NCI-H2227 treated with DMSO at 0.1 percent for 48 hours (cell line): Measurements from ENCODE around the gene ITIH1.
"Not testable (repeated sequence)": the region's sequence is repeated elsewhere in the genome, so short reads cannot be mapped to it uniquely, and the experiment has no call there.

ENCODE experiments used
- DNase-seq: peaks from one replicate; lab custom pipeline; 2025; lab: John Stamatoyannopoulos, UW

ITIH1 gene

DNA sequence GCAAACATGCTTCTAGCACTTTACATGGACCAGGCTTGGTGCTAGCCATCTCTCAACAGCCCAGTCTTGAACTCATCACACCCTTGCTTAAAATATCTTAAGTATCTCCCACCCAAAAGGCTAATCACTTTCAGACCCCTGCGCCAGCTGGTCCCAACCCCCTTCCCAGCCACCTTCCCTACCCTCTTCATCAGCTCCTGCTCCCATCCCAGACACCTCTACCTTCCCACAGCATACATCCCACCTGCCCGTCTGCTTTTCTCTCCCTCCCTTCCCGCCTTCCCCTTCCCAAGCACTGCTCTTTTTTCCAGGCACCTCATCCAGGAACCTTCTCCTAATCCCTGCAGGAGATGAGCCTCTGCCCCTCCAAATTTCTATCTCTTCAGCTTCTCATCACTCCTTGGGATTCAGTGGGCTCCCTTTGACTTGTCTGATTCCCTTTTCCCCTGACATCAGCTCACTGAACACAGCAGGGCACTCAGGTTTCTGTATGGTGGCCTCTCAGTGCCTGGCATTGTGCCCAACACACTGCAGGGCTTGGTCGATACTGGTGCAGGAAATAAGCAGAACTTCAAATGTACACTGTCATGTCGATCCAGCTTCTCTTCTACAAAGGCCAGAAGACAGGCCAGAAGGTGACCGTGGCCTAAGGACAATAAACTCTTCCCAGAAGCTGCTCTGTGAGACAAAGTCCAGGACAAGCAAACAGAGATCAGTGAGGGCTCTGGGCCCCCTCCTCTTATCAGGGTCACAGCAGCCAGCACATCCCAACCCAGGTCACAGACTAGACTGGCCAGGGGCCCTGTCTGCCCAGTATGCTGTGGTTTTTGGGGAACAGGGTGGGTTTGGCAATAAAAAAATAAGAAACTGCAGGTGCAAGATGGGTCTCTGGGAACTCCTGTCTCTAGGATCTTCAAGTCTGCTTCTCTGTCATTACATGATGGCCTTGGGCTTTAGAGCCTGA is 2.2 kb upstream of the ITIH1 start:
- DNase-seq = no peak

DNA sequence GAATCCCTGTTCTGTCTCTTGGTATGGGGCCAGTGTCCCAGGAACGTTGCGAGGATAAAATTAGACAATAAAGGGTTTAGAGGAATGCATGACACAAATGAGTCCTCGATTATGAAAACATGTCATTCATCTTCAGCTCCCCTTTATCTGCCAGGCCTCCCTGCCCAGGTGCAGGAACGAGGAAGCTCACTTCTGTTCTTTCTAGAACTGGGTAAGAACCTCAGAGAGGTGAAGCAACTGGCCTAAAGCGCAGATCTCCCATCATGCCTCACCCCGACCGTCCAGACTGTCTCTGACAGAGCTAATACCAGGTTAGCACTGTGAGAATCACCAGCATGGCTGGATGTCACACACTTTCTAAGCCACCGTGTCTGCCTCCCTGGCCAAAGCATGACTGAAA is 1.5 kb upstream of the ITIH1 start:
- no peak for DNase-seq

DNA sequence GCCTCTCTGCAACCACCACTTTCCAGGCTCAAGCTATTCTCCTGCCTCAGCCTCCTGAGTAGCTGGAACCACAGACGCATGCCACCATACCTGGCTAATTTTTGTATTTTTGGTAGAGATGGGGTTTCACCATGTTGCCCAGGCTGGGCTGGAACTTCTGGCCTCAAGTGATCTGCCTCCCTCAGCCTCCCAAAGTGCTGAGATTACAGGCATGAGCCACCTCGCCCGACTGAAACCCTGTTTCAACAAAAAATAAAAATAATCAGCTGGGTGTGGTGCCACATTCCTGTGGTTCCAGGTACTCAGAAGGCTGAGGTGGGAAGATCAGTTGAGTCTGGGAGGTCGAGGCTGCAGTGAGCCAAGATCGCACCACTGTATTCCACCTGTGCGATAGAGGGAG is 913 bp upstream of the ITIH1 start:
- not testable (repeated sequence) for DNase-seq

DNA sequence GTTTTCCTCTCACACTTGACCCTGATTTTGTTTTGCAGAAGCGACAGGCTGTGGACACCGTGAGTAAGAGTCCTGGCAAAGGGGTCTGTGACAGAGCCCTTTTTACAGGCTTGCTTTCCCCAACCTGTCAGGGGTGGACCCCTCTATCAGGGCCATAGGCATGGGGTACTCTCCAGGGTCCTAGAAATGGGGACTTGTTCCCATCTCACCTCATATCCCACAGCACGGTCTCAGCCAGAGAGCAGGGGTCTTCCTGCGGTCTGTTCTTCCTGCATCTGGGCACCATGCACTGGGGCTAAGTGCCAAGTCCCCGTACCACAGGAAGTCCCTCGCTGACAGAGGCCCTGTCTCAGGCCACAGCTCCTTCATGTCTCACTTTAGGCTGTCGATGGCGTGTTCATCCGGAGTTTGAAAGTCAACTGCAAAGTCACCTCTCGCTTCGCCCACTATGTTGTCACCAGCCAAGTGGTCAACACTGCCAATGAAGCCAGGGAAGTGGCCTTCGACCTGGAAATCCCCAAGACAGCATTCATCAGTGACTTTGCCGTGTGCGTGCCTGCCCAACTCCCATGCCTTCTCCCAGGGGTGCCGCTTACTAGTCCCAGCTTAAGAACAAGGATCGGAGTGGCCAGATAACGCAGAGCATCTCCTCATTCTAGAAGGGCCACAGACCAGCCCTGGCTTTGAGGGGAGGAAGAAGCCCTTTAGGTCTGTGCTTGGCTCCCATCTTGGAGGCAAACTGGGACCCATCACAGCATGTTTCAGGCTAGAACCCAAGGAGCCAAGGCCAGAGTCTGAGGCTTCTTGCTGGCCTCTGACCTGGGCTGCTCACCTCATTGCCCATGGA is 783 bp downstream of the ITIH1 start:
- no peak for DNase-seq

DNA sequence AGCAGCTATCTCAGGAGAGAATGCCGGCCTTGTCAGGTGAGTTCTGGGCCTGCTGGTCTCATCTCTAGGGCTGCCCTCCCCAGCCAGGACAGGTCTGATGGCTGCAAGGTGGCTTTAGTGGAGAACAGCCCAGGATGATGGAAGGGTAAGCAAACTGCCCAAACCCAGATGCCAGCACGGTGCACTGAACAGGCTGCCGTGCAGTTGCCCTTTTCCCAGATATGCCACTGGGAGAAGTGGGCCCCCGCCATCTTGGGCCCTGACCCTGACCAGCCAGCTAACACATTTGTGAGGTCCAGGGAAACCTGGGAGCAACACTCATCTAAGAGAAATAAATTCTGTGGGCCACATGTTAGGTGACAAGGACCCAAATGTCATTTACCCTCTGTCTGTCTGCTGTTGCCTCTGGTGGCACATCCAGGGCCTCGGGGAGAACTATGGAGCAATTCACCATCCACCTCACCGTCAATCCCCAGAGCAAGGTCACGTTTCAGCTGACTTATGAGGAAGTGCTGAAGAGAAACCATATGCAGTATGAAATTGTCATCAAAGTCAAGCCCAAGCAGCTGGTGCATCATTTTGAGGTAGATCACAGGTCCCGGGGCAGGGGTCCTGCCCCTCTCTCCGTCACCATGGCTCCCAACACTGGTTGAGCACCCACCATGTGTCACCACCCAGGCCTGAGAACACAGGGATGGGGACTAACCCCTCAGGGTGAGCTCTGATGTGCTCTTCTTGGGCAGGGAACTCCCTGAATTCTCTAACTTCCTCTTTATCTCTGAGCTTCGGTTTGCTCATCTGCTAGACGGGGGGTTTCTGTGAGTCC is 1.8 kb downstream of the ITIH1 start:
- no peak for DNase-seq

DNA sequence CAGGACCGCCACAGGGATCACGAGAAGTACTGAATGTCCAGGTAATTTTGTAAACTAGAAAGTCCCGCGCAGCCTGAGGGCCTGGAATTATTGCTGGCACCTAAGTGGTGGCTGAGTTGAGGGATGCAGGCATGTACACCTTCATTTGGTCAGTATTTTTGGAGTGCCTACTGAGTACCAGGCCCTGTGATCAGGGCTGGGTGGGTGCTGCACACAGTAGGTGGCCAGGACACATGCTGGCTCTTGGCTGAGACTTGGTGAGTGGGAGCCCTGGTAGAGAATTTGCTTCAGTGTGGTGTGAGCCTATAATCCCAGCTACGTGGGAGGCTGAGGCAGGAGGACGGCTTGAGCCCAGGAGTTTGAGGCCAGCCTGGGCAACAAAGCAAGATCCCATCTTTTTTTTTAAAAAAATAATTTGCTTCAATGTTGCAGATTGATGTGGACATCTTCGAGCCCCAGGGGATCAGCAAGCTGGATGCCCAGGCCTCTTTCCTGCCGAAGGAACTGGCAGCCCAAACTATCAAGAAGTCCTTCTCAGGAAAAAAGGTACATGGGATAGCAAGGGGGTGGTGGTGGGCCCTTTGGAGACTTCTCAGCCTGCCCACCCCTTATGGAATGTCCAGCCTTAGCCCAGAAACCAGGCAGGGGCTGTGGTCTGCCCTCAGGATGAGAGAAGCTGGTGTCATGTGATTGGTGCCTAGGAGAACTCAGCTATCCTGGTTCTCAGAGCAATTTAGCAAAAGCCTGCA is 2.6 kb downstream of the ITIH1 start:
- DNase-seq = no peak

DNA sequence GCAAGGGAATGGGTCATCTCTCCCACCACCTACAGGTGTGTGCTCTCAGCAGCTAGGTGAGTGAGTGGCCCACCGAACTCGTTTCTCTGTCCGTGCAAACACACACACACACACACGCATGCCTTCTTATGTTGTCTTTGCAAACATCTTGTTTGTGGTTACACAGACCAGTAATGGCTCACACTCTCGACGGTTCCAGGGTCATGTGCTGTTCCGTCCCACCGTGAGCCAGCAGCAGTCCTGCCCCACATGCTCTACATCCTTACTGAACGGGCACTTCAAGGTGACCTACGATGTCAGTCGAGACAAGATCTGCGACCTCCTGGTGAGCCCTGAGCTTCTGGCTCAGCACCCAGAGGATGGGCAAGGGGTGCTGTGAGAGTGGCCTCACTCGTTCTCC is 4.3 kb downstream of the ITIH1 start:
- no peak for DNase-seq

DNA sequence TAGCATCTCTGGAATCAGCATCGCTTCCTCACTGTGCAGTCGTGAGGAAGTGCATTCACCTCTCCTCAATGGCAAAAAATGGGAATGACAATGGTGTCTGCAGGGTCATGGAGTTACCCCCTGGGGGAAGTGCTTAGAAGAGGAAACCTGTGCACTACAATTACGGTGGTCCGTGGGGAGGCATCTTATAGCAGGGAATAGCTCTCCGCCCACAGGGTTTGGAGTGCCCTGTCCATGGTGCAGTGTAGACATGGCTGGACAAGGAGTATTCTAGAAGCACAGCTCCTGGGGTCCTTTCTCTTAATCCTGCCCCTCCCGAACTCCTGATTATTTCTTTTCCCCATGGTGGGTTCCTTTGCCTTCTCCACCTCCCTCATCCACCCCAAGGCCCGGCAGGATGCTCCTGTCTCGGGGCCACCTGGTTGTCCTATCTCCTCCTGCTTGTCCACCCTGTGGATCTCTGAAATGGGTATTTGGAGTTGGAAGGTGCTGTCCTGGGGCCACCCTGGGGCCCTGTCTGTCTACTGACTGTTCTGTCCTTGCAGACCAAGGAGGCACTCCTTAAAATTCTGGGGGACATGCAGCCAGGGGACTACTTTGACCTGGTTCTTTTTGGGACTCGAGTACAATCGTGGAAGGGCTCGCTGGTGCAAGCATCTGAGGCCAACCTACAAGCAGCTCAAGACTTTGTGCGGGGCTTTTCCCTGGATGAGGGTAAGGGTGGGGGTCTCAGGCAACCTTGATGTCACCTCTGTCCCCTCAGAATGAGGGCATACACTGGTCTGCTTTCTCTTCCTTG is 5.2 kb downstream of the ITIH1 start:
- no peak for DNase-seq

DNA sequence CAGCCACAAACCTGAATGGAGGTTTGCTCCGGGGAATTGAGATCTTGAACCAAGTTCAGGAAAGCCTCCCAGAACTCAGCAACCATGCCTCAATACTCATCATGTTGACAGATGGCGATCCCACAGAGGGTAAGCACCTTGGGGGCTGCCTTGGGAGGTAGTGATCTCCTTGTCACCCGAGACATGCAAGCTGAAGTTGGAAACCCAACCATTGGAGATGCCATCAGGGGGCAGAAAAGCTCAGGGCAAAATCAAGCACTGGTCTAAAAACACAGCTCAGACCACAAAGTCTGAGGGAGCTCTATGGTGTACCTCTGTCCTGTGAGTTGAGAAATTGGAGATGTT is 5.8 kb downstream of the ITIH1 start:
- no peak for DNase-seq

DNA sequence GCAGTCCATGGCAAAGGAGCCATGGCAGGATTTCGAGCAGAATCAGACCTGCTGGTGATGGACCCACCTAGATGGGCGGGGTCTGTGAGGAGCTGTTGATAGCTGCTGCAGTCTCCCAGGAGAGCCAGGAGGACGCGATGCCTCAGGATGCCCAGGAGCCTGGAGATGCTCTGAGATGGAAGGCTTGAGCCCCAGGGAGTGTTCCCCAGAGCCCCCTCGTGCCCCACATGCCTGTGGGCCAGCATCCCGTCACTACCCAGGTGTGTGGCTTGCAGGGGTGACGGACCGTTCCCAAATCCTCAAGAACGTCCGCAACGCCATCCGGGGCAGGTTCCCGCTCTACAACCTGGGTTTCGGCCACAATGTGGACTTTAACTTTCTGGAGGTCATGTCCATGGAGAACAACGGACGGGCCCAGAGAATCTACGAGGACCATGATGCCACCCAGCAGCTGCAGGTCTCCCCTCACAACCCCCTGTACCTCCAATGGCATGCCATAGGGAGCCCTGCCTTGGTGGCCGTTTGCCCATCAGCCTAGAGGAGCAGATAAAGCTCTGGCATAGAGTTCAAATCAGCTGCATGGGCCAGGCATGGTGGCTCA is 6.7 kb downstream of the ITIH1 start:
- no peak for DNase-seq

DNA sequence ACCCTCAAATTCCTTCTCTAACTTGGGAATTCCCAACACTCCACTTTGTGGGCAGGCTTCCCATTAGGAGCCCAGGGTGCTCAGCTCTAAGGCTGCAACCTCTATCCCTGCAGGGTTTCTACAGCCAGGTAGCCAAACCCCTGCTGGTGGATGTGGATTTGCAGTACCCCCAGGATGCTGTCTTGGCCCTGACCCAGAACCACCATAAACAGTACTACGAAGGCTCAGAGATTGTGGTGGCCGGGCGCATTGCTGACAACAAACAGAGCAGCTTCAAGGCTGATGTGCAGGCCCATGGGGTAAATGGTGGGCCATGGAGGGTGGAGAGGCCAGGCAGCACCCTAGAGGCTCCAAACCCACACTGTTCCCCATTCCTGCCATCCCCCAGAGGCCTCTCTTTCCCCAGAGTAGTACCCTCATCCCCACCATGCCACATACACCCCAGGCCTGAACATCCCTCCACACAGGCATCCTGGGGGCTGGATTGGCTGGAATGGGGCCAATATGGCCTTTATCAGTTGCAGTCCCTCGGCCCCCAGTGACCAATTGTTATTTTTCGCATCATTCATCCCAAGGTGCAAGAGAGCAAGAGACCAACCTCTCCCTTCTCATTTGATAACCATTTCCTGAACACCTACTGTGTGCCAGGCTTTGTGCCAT is 7.7 kb downstream of the ITIH1 start:
- DNase-seq = no peak

DNA sequence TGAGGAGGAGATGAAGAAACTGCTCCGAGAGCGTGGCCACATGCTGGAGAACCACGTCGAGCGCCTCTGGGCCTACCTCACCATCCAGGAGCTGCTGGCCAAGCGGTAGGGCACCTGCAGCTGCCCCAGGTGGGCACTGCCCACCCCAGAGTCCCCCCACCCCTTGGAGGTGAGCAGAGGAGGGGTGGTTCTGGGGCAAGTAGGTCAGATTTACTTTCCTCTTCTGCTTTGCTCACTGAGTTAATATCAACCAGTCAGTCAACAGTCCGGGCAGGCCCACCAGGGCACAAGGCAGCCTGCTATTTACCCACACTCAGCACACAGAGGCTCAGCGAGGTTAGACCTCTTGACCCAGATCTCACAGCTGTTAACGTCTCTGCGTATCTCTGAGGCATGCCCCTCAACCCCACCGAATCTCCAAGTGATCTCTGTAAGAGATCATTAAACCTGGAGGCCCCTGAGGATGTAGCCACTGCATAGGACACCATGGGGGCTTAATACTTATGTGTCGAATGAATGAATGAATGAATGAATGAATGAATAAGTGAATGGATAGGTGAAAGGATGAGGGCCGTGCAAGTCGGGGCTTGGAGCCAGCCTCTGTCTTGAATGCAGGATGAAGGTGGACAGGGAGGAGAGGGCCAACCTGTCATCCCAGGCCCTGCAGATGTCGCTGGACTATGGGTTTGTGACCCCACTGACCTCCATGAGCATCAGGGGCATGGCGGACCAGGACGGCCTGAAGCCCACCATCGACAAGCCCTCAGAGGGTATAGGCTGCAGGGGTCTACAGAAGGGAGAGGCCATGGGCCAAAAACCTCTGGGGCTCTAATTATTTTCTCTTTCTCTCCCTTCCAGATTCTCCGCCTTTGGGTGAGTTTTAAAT is 9.2 kb downstream of the ITIH1 start:
- DNase-seq = no peak

DNA sequence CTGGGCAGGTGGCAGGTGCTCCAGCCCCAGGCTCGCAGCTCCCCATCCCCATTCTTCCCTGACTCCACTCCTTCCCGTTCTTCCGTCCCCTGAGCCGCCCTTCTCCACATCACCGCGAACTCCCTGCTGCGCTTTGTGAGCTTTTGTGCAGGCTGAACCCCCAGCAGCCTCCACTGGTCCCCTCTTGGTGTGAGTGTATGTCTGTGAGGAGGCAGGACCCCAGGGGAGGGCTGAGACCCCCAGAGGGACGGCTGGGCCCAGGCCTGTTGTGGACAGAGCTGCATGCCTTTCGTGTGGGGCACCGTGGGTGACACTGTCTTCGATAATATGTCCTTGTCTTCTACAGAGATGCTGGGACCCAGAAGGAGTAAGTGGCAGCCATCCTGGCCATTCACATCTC is 9.8 kb downstream of the ITIH1 start:
- DNase-seq = no peak

DNA sequence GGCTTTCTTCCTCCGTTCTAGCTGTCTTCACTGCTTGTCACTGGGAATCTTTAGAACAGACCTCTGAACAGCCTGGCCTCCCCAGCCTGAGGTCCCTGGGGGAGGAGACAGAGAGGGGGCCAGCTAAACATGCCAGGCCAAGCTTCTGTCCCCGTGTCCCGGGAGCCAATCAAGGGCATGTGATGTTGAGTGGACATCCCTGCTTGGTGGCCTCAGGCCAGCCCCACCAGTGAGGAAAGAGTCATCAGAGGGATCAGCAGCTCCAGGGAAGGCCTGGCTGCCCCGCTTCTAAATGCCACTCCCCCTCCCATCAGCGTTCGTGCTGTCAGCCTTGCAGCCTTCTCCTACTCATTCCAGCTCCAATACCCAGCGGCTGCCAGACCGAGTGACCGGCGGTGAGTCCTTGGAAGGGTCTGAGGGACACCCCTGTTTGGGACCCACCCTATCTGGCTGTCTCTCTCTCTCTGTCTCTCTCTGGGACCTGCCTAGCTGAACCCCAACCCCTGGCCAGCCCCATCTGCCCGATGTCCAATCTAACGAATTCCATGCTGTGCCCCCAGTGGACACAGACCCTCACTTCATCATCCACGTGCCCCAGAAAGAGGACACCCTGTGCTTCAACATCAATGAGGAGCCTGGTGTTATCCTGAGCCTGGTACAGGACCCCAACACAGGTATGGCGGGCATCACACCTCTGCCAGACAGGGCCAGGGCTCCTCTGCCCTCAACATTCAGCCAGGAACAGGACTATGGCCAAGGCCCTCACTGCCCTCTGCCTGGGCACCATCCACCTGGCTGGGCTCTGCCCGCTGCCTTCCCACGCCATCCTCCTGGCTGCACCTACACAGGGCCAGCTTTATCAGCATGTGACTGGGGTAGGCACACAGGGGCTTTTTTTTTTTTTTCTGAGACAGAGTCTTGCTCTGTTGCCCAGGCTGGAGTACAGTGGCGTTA is 10.6 kb downstream of the ITIH1 start:
- no peak for DNase-seq

DNA sequence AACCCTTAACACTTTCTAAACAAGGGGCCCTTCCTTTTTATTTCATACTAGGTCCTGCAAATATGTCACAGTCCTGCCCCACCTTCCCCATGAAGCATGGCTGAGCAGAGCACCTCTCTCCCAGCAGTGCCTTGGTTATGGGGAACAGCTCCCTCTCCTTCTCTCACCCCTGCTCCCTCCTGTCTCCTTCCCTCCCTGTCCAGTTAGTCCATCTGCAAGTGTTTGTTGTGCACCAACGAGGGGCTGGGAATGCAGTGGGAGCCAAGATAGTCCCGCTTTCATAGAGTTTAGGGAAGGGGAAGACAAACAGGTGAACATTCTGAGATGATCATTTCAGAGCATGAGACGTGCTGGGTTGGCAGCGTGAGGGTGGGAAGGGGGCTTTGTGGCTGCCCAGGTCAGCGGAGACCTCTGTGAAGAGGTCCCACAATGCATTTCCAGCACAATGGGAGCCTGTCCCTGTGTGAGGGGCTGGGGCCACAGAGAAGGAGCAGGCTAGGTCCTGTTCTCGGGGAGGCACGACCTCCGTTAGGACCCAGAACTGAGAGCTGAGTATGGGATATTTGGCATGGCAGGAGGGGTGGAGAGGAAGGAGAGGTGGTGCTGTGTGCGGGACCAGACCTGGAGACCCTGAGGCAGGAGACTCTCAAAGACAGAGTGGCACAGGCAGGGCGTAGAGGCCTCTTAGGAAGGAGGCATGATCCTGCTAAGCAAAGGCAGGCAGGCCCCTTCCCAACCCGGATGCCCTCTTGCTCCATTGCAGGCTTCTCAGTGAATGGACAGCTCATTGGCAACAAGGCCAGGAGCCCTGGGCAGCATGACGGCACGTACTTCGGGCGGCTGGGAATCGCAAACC is 11.7 kb downstream of the ITIH1 start:
- no peak for DNase-seq

DNA sequence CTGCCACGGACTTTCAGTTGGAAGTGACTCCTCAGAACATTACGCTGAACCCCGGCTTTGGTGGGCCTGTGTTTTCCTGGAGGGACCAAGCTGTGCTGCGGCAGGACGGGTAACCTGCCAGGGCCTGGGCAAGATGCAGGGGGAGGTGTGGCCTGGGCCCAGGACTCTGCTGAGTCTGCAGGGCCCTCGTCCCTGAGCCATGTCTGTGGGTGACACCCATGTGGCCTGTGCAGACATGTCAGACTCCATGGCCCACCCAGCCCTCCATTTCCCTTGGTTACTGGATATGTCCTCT is 12.3 kb downstream of the ITIH1 start:
- no peak for DNase-seq

DNA sequence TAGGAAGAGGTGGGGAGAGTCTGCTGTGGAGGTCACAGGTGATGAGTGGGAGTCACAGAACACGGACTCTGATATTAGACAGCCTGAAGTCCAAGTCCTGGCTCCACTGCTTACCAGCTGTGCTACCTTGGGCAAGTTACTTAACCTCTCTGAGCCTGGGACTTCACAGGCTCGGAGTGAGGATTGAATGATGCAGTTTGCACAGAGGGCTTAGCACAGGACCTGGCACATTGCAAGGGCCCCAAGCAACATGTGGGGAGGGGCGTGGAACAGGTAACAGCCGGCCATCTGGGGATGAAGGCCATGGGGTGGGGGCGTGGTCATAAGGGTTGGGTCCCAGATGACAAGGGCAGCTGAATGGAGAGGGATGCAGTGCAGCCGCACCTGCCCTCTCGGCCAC is 12.9 kb downstream of the ITIH1 start:
- no peak for DNase-seq
